ENCODE measurements around the gene BTNL8. TPM values are rescaled to one million over a fixed set of nuclear protein-coding genes. Genes with fewer than 3 reads are reported as not detected.

Gene BTNL8
- total RNA-seq, 4 donors from 2014 or later: 19.7 to 156 (median 59.0) TPM

DNA sequence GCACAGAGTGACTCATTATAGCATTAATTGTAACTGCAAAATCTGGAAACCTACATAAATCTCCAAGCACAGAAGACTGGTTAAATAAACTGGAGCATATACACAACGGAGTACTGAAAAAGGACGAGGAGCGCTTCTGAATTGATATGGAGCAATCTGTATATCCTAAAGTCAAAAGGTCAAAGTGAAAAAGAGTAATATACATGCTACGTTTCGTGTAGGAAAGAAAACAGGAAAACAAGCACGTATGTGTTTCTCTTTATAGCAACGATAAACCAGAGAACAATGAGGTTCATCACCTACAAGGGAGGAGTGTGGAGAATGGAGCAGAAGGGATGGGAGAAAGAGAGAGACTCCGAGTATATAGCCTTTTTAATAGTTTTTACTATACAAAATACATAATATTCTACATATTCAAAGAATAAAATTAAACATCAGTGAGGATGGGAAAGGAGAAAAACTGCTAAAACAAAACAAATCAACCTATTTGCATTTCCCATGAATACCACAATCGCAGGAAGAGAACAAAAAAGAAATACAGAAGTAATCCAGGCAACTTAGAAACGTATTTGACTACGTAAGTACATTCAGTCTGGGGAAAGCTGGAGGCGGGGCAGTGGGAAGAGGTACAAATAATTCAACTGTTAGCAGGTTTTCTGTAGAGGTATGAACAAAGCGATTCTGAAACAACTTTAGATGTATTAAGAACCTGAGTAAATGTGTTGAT, 45.7 kb upstream of the BTNL8 start:
- peaks cover 6 to 55% (median 21%) of the 10 kb centered on the region in 4 donors for H3K36me3 ChIP-seq
- no peak for DNase-seq
- TF ChIP-seq POLR2A (IDR thresholded peaks at IDR 0.05) (no peak), EP300 (IDR thresholded peaks at IDR 0.05; ENCODE audit: low read depth) (no peak), CTCF (IDR thresholded peaks at IDR 0.05) (no peak), POLR2AphosphoS5 (IDR thresholded peaks at IDR 0.05) (no peak)
- peaks cover 11 to 34% of the 10 kb centered on the region in 2 donors for H3K9me3 ChIP-seq
- no peaks in the 10 kb centered on the region for H3K4me1 ChIP-seq
- no peak overlapping the region for H3K27ac ChIP-seq
- 83 to 88% methylated on average over 11 to 13 of the region's 13 CpGs for WGBS, 2 donors (ENCODE audit: low coverage in 1 of 2)
- H3K27me3 ChIP-seq: no peaks in the 10 kb centered on the region
- intact Hi-C loops (cut with DNase I; ENCODE audit: low total_unique reads) (no loop called here), in situ Hi-C loops (cut with MboI; ENCODE audit: low pct_ligation_motif_present in 1 of 4, low pct_unique_long_range_greater_than_20kb in 1 of 4, low sequenced_read_pairs in 3 of 4) (no loop called here)
- H3K4me3 ChIP-seq: no peak overlapping the region

- intact Hi-C loops (cut with DNase I; ENCODE audit: low total_unique reads) (no loop called here), in situ Hi-C loops (cut with MboI; ENCODE audit: low pct_ligation_motif_present in 1 of 4, low pct_unique_long_range_greater_than_20kb in 1 of 4, low sequenced_read_pairs in 3 of 4) (no loop called here)
- DNase-seq: no peak
- peaks cover 11 to 30% of the 10 kb centered on the region in 2 donors for H3K9me3 ChIP-seq
- TF ChIP-seq POLR2A (IDR thresholded peaks at IDR 0.05): no peak
- TF ChIP-seq POLR2AphosphoS5 (IDR thresholded peaks at IDR 0.05): no peak
- H3K27me3 ChIP-seq: no peaks in the 10 kb centered on the region
- 97 to 100% methylated on average over 1 of the region's 1 CpG for WGBS, 2 donors (ENCODE audit: low coverage in 1 of 2)
- no peaks in the 10 kb centered on the region for H3K4me1 ChIP-seq
- peaks cover 6 to 50% (median 19%) of the 10 kb centered on the region in 4 donors for H3K36me3 ChIP-seq
- no peak overlapping the region for H3K4me3 ChIP-seq
- no peak overlapping the region for H3K27ac ChIP-seq
Measured at GRCh38 chr5:180853848-180854176, 45.1 kb upstream of the BTNL8 start.

- in situ Hi-C loops (cut with MboI; ENCODE audit: low pct_ligation_motif_present in 1 of 4, low pct_unique_long_range_greater_than_20kb in 1 of 4, low sequenced_read_pairs in 3 of 4): no loop called here
- no peak overlapping the region for H3K27ac ChIP-seq
- intact Hi-C loops (cut with DNase I; ENCODE audit: low total_unique reads): no loop called here
- no peak for DNase-seq
- H3K27me3 ChIP-seq: no peaks in the 10 kb centered on the region
- WGBS, 2 donors (ENCODE audit: low coverage in 1 of 2): 95 to 97% methylated on average over 6 of the region's 6 CpGs
- H3K4me3 ChIP-seq: no peak overlapping the region
- TF ChIP-seq EP300 (IDR thresholded peaks at IDR 0.05; ENCODE audit: low read depth): no peak
- peaks cover 5 to 29% (median 16%) of the 10 kb centered on the region in 4 donors for H3K4me1 ChIP-seq
- H3K9me3 ChIP-seq: no peaks in the 10 kb centered on the region
- peaks cover 0 to 14% (median 0%) of the 10 kb centered on the region in 4 donors for H3K36me3 ChIP-seq
Measured at GRCh38 chr5:180858586-180858985, 40.4 kb upstream of the BTNL8 start.

- intact Hi-C loops (cut with DNase I; ENCODE audit: low total_unique reads): loop anchor here (5.0 kb wide), 1 partner anchor 78 kb away; no protein-coding TSS in a partner anchor
- TF ChIP-seq EP300 (IDR thresholded peaks at IDR 0.05; ENCODE audit: low read depth) (no peak), POLR2AphosphoS5 (IDR thresholded peaks at IDR 0.05) (no peak), POLR2A (IDR thresholded peaks at IDR 0.05) (no peak)
- Histone ChIP-seq H3K36me3 (peaks cover 0 to 8% (median 0%) of the 10 kb centered on the region in 4 donors), H3K27me3 (no peaks in the 10 kb centered on the region), H3K27ac (peak overlapping the region; percentile 91 to 98 (median 93)), H3K4me1 (peaks cover 5 to 35% (median 21%) of the 10 kb centered on the region in 4 donors), H3K4me3 (peak overlapping the region; percentile 63 to 91 (median 72)), H3K9me3 (no peaks in the 10 kb centered on the region)
- WGBS, 2 donors (ENCODE audit: low coverage in 1 of 2): 0 to 2% methylated on average over 5 to 18 of the region's 18 CpGs
- in situ Hi-C loops (cut with MboI; ENCODE audit: low pct_ligation_motif_present in 1 of 4, low pct_unique_long_range_greater_than_20kb in 1 of 4, low sequenced_read_pairs in 3 of 4): no loop called here
- peak; percentile 42 for DNase-seq
Measured at GRCh38 chr5:180860273-180860886, 38.6 kb upstream of the BTNL8 start.

- no peaks in the 10 kb centered on the region for H3K27me3 ChIP-seq
- no peaks in the 10 kb centered on the region for H3K9me3 ChIP-seq
- in situ Hi-C loops (cut with MboI; ENCODE audit: low pct_ligation_motif_present in 1 of 4, low pct_unique_long_range_greater_than_20kb in 1 of 4, low sequenced_read_pairs in 3 of 4): no loop called here
- 2% methylated on average over 73 of the region's 84 CpGs; no CpG with 5 or more reads in 1 of the 2 donors for WGBS, 2 donors (ENCODE audit: low coverage in 1 of 2)
- peak; percentile 94 for DNase-seq
- intact Hi-C loops (cut with DNase I; ENCODE audit: low total_unique reads): loop anchor here (5.0 kb wide), 1 partner anchor 79 kb away; no protein-coding TSS in a partner anchor
- TF ChIP-seq POLR2A (IDR thresholded peaks at IDR 0.05) (peak; percentile 84), EP300 (IDR thresholded peaks at IDR 0.05; ENCODE audit: low read depth) (peak; percentile 1), POLR2AphosphoS5 (IDR thresholded peaks at IDR 0.05) (peak; percentile 65 to 82 (median 78)), CTCF (IDR thresholded peaks at IDR 0.05) (peak in 2 of 5 experiments; percentile 29 to 46)
- H3K27ac ChIP-seq: peak within 1 kb of the TSS; percentile 91 to 98 (median 93)
- H3K4me3 ChIP-seq: peak within 1 kb of the TSS; percentile 63 to 91 (median 72)
- peaks cover 0 to under 1% (median 0%) of the 10 kb centered on the region in 4 donors for H3K36me3 ChIP-seq
- peaks cover 5 to 41% (median 24%) of the 10 kb centered on the region in 4 donors for H3K4me1 ChIP-seq
Measured at GRCh38 chr5:180860887-180861822, 37.8 kb upstream of the BTNL8 start, which contains the start of gene ZFP62. TSS of gene ZFP62 (minus strand) at chr5:180861276. CDS start at chr5:180861219, 57 bp downstream.

Data from transverse colon (tissue), 4 donors.